HepG2 (cell line): ENCODE data around the gene DOCK1. TPM values are rescaled to one million over a fixed set of nuclear protein-coding genes. Genes with fewer than 3 reads are reported as not detected.

Source experiments
- ATAC-seq: fragments of 200-7000 bp; cut with Tn5 transposase; 3 replicates; pipeline ENCODE4 v1.9.1; 2020; ENCODE audit warnings: mild to moderate bottlenecking, moderate library complexity
- BruUV-seq: library from RNA; stranded (reverse); fragments of 400-500 nt; replicated peaks from 2 replicates; lab custom pipeline; 2021; lab: Mats Ljungman, UMichigan
- CTCF ChIA-PET: fragments of 300-600 bp; formaldehyde crosslinking; extraction: SDS; loops from one replicate; lab custom pipeline; 2021; ENCODE audit warnings: low total read pairs, inconsistent platforms, low intra/inter-chr PET ratio; lab: Yijun Ruan, JAX
- POLR2A ChIA-PET: fragments of 350-600 bp; sonication (Branson Sonifier 250); formaldehyde crosslinking; loops from one replicate; lab custom pipeline; 2020; ENCODE audit warnings: antibody characterized with exemption, inconsistent platforms; lab: Yijun Ruan, JAX
- DNase-seq: peaks from one replicate; pipeline ENCODE4 v3.0.0-alpha.2; 2015; ENCODE audit warnings: low spot score
- FAIRE-seq: peaks from 3 replicates; lab custom pipeline; 2011; peaks lifted over from hg19 to GRCh38; lab: Jason Lieb, UNC
- H2AFZ ChIP-seq: one replicate; pipeline ENCODE4 v1.6.1; 2011; ENCODE audit warnings: low read length, inconsistent platforms
- H3K27ac ChIP-seq: fragments of 300-600 bp; 3 replicates; pipeline ENCODE4 v1.8.0; 2011; ENCODE audit warnings: mixed run types, mild to moderate bottlenecking, mixed read lengths, low read length, inconsistent platforms; ENCODE audit not compliant: insufficient read depth; ENCODE audit errors: extremely low read length
- H3K27me3 ChIP-seq, 2 experiments: fragments of 200-600 bp in 1 of 2; 2 replicates in 1 of 2; 3 replicates in 1 of 2; pipeline versions ENCODE4 v1.6.0 to v1.8.0; 2011; ENCODE audit warnings: low read length in 2 of 2, mild to moderate bottlenecking in 2 of 2, moderate library complexity in 2 of 2, inconsistent platforms in 1 of 2; ENCODE audit not compliant: insufficient read depth in 2 of 2, control insufficient read depth in 1 of 2
- H3K36me3 ChIP-seq, 2 experiments: fragments of 200-600 bp in 1 of 2; replicated peaks in 1 of 2; 2 replicates in 1 of 2; 3 replicates in 1 of 2; pipeline versions ENCODE4 v1.5.1 to v1.8.0; 2011; ENCODE audit warnings: low read length in 2 of 2, inconsistent platforms in 1 of 2; ENCODE audit not compliant: insufficient read depth in 2 of 2, control insufficient read depth in 1 of 2
- H3K4me1 ChIP-seq: 2 replicates; pipeline ENCODE4 v1.5.1; 2012; ENCODE audit warnings: low read length, inconsistent platforms; ENCODE audit not compliant: insufficient read depth
- H3K4me2 ChIP-seq: 2 replicates; pipeline ENCODE4 v1.6.0; 2011; ENCODE audit warnings: low read depth, low read length, inconsistent platforms
- H3K4me3 ChIP-seq, 3 experiments: fragments of 200-600 bp in 1 of 3; sonication (generic), shearing (Covaris generic) in 1 of 3; replicated peaks in 1 of 3; 2 replicates each; pipeline ENCODE4 v1.5.1; 2011 to 2016; ENCODE audit warnings: low read length in 3 of 3, inconsistent platforms in 2 of 3, low read depth in 2 of 3, mild to moderate bottlenecking in 2 of 3, control low read depth in 1 of 3, mixed read lengths in 1 of 3; ENCODE audit not compliant: insufficient read depth in 1 of 3
- H3K79me2 ChIP-seq: one replicate; pipeline ENCODE4 v1.6.1; 2011; ENCODE audit warnings: low read length, inconsistent platforms; ENCODE audit not compliant: insufficient read depth
- H3K9ac ChIP-seq: 2 replicates; pipeline ENCODE4 v1.6.0; 2011; ENCODE audit warnings: mild to moderate bottlenecking, low read depth, low read length, inconsistent platforms; ENCODE audit not compliant: insufficient read depth
- H3K9me3 ChIP-seq: 2 replicates; pipeline ENCODE4 v1.5.1; 2012; ENCODE audit warnings: mild to moderate bottlenecking, low read length
- H4K20me1 ChIP-seq: 2 replicates; pipeline ENCODE4 v1.6.0; 2011; ENCODE audit warnings: inconsistent platforms, mild to moderate bottlenecking, low read length, moderate library complexity; ENCODE audit not compliant: insufficient read depth
- CBX2 ChIP-seq, 2 experiments: fragments of 200-600 bp in 1 of 2; sonication (generic); formaldehyde crosslinking in 1 of 2; IDR thresholded peaks; 2 replicates each; pipeline versions ENCODE4 v1.7.0 to v1.8.1; 2018 to 2022; ENCODE audit warnings: low read depth in 2 of 2, low read length in 1 of 2, mild to moderate bottlenecking in 1 of 2, missing genetic modification reagents in 1 of 2
- HNF4A ChIP-seq: sonication (generic); formaldehyde crosslinking; IDR thresholded peaks from 2 replicates; pipeline ENCODE4 v1.4.0; 2020; ENCODE audit warnings: missing genetic modification reagents
- MAFG ChIP-seq: sonication (generic); formaldehyde crosslinking; IDR thresholded peaks from 2 replicates; pipeline ENCODE4 v1.5.1; 2020; ENCODE audit warnings: mild to moderate bottlenecking, missing genetic modification reagents
- MTF2 ChIP-seq: sonication (generic); formaldehyde crosslinking; IDR thresholded peaks from 2 replicates; pipeline ENCODE4 v1.5.0; 2020; ENCODE audit warnings: missing genetic modification reagents, borderline replicate concordance
- NFAT5 ChIP-seq: sonication (generic); formaldehyde crosslinking; IDR thresholded peaks from 2 replicates; pipeline ENCODE4 v1.4.0; 2020; ENCODE audit warnings: missing genetic modification reagents
- NFKB2 ChIP-seq: sonication (generic); formaldehyde crosslinking; IDR thresholded peaks from 2 replicates; pipeline ENCODE4 v1.4.0; 2020; ENCODE audit warnings: missing genetic modification reagents, borderline replicate concordance
- XRCC5 ChIP-seq: fragments of 200-400 bp; formaldehyde crosslinking; optimal IDR thresholded peaks from 2 replicates; pipeline ENCODE3; 2017; ENCODE audit warnings: mild to moderate bottlenecking, low read length
- ZBTB34 ChIP-seq: sonication (generic); formaldehyde crosslinking; IDR thresholded peaks from 2 replicates; pipeline ENCODE4 v1.8.0; 2022; ENCODE audit warnings: mild to moderate bottlenecking, missing genetic modification reagents
- ZNF460 ChIP-seq: sonication (generic); formaldehyde crosslinking; IDR thresholded peaks from 2 replicates; pipeline ENCODE4 v1.5.1; 2020; ENCODE audit warnings: missing genetic modification reagents, mild to moderate bottlenecking, borderline replicate concordance
- ZNF597 ChIP-seq: sonication (generic); formaldehyde crosslinking; IDR thresholded peaks from 2 replicates; pipeline ENCODE4 v1.5.0; 2020; ENCODE audit warnings: missing genetic modification reagents
- ZNF687 ChIP-seq: sonication (generic); formaldehyde crosslinking; IDR thresholded peaks from 2 replicates; pipeline ENCODE4 v1.5.1; 2020; ENCODE audit warnings: mild to moderate bottlenecking, missing genetic modification reagents, moderate library complexity
- ZNF713 ChIP-seq: sonication (generic); formaldehyde crosslinking; IDR thresholded peaks from 2 replicates; pipeline ENCODE4 v1.4.0; 2020; ENCODE audit warnings: mild to moderate bottlenecking, missing genetic modification reagents
- WGBS: methylation state at CpG from one replicate; pipeline ENCODE4 v1.1.6; 2017; ENCODE audit warnings: low lambda C conversion rate; 5-methylcytosine and 5-hydroxymethylcytosine counted together
- in situ Hi-C: cut with HindIII; loops from 2 replicates; pipeline ENCODE4 v1.10.0; 2017; ENCODE audit warnings: low pct_unique_long_range_greater_than_20kb; ENCODE audit not compliant: extremely low pct_ligation_motif_present
- intact Hi-C: fragments of 100-400 bp; cut with micrococcal nuclease; formaldehyde crosslinking; loops from one replicate; pipeline ENCODE4 v1.10.0; 2022; ENCODE audit not compliant: unreplicated experiment
- polyA plus RNA-seq, 8 experiments: library from polyadenylated mRNA; depleted of rRNA in 3 of 8; stranded (reverse) in 7 of 8; unstranded in 1 of 8; fragments of >200 nt; fragmentation: Illumina TruSeq in 4 of 8; extraction: Trizol in 4 of 8; gene quantifications; 2 replicates each; pipeline versions ENCODE4 v1.2.1 to v1.2.3, GENCODE V29; 2011 to 2016; ENCODE audit warnings: low read depth in 4 of 8, missing spikeins in 1 of 8, mixed read lengths in 1 of 8; ENCODE audit not compliant: insufficient read depth in 1 of 8
- total RNA-seq, 5 experiments: library from RNA; depleted of rRNA; stranded (reverse); fragments of >200 nt; fragmentation: Illumina TruSeq; extraction: Trizol; gene quantifications; 2 replicates each; pipeline ENCODE4 v1.2.3, GENCODE V29; 2016; ENCODE audit warnings: low read depth in 1 of 5

DOCK1 gene
- total and polyA plus RNA-seq, 2 of the 13 experiments (the other 11 are each of a cell fraction or from before 2014, with no cell fraction given), result 8.3 to 25.5 TPM

- POLR2A ChIA-PET, result no interaction called here
- Histone ChIP-seq H4K20me1 (no peaks in the 10 kb centered on the region), H3K4me3 (no peak overlapping the region), H3K27ac (no peak overlapping the region), H3K79me2 (no peaks in the 10 kb centered on the region), H3K9ac (no peak overlapping the region), H3K36me3 (peaks cover 0 to 16% of the 10 kb centered on the region in 2 experiments; a peak in 3 of 5 replicates), H3K9me3 (no peaks in the 10 kb centered on the region), H3K27me3 (no peaks in the 10 kb centered on the region), H2AFZ (no peak overlapping the region), H3K4me2 (no peak overlapping the region), H3K4me1 (no peaks in the 10 kb centered on the region)
- intact Hi-C loops (no loop called here), in situ Hi-C loops (no loop called here)
- TF ChIP-seq NFKB2 (no peak), ZNF687 (CRISPR knock-in tag) (no peak), ZNF597 (CRISPR knock-in tag) (no peak), MAFG (CRISPR knock-in tag) (no peak), ZNF713 (CRISPR knock-in tag) (no peak), NFAT5 (no peak), HNF4A (no peak), MTF2 (CRISPR knock-in tag) (no peak), ZBTB34 (CRISPR knock-in tag) (no peak), CBX2 (IDR thresholded peaks at IDR 0.05; ENCODE audit: low read depth, low read length) (no peak), CBX2 (CRISPR knock-in tag; IDR thresholded peaks at IDR 0.05; ENCODE audit: low read depth) (no peak), ZNF460 (CRISPR knock-in tag) (no peak), XRCC5 (no peak)
- no peak for ATAC-seq
- BruUV-seq, result no TSS peak
- CTCF ChIA-PET, result no interaction called here
- WGBS, result 94% methylated on average over 4 of the region's 4 CpGs
- DNase-seq, result no peak
- no peak for FAIRE-seq
Measured at GRCh38 chr10:127451628-127452027, 546.4 kb downstream of the DOCK1 start.
